ENCODE data around the gene FHL2. TPM values are rescaled to one million over a fixed set of nuclear protein-coding genes. Genes with fewer than 3 reads are reported as not detected.
A peak's percentile ranks its signal among the peaks of the same experiment; 100 is the strongest.

The FHL2 gene
- polyA plus RNA-seq, 1 donor (not counting 4 experiments of a cell fraction or from before 2014, with no cell fraction given): 132 TPM

DNA sequence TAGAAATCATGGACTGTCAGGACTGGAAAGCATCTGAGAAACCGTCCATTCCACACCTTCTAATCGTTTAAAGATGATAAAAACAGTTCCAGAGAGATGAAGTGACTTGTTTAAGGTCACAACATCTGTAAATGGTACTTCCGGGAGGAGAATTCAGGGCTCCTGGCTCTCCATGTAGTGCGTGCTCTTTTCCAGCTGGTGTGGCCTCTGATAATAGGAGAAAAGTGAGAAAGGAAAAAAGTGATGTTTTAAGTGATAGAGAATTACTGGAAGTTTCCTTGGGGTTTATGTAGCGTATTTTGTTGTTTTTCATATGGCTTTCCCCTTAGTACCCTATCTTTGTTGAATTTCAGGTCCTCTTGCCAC, 60.8 kb downstream of the FHL2 start:
- Histone ChIP-seq H4K20me1 (ENCODE audit: control insufficient read depth, extremely low read depth, insufficient read depth, low read length) (no peaks in the 10 kb centered on the region), H2AFZ (ENCODE audit: control insufficient read depth, low read length) (peak overlapping the region; percentile 99), H3K79me2 (ENCODE audit: control insufficient read depth, insufficient read depth, low read length) (peaks cover 50% of the 10 kb centered on the region), H3K27ac (ENCODE audit: control insufficient read depth, insufficient read depth, low read length) (peak overlapping the region; percentile 99), H3K4me1 (ENCODE audit: control insufficient read depth, extremely low read depth, insufficient read depth, low read length) (peaks cover 16% of the 10 kb centered on the region), H3K27me3 (ENCODE audit: control insufficient read depth, extremely low read depth, insufficient read depth, low read length) (no peaks in the 10 kb centered on the region), H3K9me1 (ENCODE audit: control insufficient read depth, extremely low read depth, insufficient read depth, low read length) (no peaks in the 10 kb centered on the region), H3K36me3 (ENCODE audit: control insufficient read depth in 2 of 2, extremely low read depth in 1 of 2, insufficient read depth in 2 of 2, low read length in 2 of 2) (peaks cover 11 to 14% of the 10 kb centered on the region in 2 experiments), H3K9ac (ENCODE audit: control insufficient read depth, extremely low read depth, insufficient read depth, low read length) (peak overlapping the region; percentile 99), H3K4me3 (ENCODE audit: control insufficient read depth in 2 of 3, extremely low read depth in 1 of 3, insufficient read depth in 2 of 3, low read depth in 1 of 3, low read length in 3 of 3) (peak overlapping the region; percentile 77 to 100 (median 99)), H3K9me3 (ENCODE audit: control insufficient read depth, low read depth, low read length) (no peaks in the 10 kb centered on the region), H3K4me2 (ENCODE audit: control insufficient read depth, extremely low read depth, insufficient read depth, low read depth, low read length) (peak overlapping the region; percentile 73)
- TF ChIP-seq, protein P1, sequence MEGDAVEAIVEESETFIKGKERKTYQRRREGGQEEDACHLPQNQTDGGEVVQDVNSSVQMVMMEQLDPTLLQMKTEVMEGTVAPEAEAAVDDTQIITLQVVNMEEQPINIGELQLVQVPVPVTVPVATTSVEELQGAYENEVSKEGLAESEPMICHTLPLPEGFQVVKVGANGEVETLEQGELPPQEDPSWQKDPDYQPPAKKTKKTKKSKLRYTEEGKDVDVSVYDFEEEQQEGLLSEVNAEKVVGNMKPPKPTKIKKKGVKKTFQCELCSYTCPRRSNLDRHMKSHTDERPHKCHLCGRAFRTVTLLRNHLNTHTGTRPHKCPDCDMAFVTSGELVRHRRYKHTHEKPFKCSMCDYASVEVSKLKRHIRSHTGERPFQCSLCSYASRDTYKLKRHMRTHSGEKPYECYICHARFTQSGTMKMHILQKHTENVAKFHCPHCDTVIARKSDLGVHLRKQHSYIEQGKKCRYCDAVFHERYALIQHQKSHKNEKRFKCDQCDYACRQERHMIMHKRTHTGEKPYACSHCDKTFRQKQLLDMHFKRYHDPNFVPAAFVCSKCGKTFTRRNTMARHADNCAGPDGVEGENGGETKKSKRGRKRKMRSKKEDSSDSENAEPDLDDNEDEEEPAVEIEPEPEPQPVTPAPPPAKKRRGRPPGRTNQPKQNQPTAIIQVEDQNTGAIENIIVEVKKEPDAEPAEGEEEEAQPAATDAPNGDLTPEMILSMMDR (optimal IDR thresholded peaks at IDR 0.05 in 1 of 3, IDR thresholded peaks at IDR 0.05 in 1 of 3, conservative IDR thresholded peaks at IDR 0.05 in 1 of 3; ENCODE audit: extremely low read depth in 1 of 3, insufficient read depth in 2 of 3, low read length in 3 of 3): no peak
- no peak for TF ChIP-seq EZH2 (IDR thresholded peaks at IDR 0.05; ENCODE audit: low read length)
- DNase-seq (ENCODE audit: low read depth, low spot score) (no peak), FAIRE-seq (no peak)
- dilution Hi-C loops (cut with MboI; ENCODE audit: extremely low pct_ligation_motif_present, low sequenced_read_pairs): no loop called here

DNA sequence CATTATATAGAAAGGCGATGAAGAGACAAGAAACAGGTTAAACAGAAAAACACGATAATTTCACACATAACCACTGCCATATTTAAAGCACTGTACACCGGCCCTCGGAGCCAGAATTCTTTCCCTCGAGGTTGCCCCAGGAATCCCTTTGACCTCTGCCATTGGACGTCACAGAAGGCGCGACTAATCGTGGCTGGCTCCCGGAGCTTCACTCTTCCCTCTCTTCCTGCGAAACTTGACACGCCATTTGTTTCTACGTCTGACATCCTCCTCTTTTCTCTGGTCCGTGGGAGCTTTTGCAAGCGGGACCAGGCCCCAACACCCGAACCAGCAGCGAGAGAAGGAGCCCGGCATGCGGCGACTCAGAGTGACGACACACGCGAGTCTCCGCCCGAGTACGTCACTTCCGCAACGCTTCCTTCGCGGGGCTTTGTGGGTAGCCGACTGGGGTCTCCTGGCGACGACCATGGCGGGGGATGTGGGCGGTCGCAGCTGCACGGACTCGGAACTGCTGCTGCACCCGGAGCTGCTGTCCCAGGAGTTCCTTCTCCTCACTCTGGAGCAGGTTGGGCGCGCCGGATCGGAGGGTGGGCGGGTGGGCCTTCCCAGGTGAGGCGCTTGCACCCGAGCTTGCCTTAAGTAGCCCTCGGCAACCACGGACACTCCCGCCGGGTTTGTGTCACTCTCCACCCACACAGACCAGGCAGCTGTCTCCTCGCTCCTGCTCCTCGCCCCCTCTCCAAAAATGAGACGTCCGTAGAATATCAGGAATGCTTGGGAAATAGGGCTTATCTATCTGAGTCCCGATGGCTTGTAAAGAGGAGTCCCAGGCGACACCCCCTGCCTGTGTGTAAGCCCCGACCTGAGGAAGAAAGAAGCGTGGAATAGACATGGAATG, 61.5 kb downstream of the FHL2 start, which contains the start of gene C2orf49:
Gene C2orf49, plus strand, starts transcription at position 419 of the 898 bp plus-strand sequence. Its CDS starts 48 bp downstream, at position 467.
- H3K79me2 ChIP-seq (ENCODE audit: control insufficient read depth, insufficient read depth, low read length): peaks cover 50% of the 10 kb centered on the region
- dilution Hi-C loops (cut with MboI; ENCODE audit: extremely low pct_ligation_motif_present, low sequenced_read_pairs): no loop called here

More for the DNA sequence above, 61.5 kb downstream of the FHL2 start, which contains the start of gene C2orf49:
- FAIRE-seq (peak; percentile 65), DNase-seq (ENCODE audit: low read depth, low spot score) (no peak)
- Histone ChIP-seq H3K4me3 (ENCODE audit: control insufficient read depth in 2 of 3, extremely low read depth in 1 of 3, insufficient read depth in 2 of 3, low read depth in 1 of 3, low read length in 3 of 3) (peak within 1 kb of the TSS; percentile 77 to 100 (median 99)), H3K27me3 (ENCODE audit: control insufficient read depth, extremely low read depth, insufficient read depth, low read length) (no peaks in the 10 kb centered on the region), H3K27ac (ENCODE audit: control insufficient read depth, insufficient read depth, low read length) (peak within 1 kb of the TSS; percentile 99), H3K9me3 (ENCODE audit: control insufficient read depth, low read depth, low read length) (no peaks in the 10 kb centered on the region), H3K4me1 (ENCODE audit: control insufficient read depth, extremely low read depth, insufficient read depth, low read length) (peaks cover 16% of the 10 kb centered on the region), H3K9ac (ENCODE audit: control insufficient read depth, extremely low read depth, insufficient read depth, low read length) (peak within 1 kb of the TSS; percentile 99), H3K36me3 (ENCODE audit: control insufficient read depth in 2 of 2, extremely low read depth in 1 of 2, insufficient read depth in 2 of 2, low read length in 2 of 2) (peaks cover 9 to 14% of the 10 kb centered on the region in 2 experiments), H2AFZ (ENCODE audit: control insufficient read depth, low read length) (peak within 1 kb of the TSS; percentile 99), H4K20me1 (ENCODE audit: control insufficient read depth, extremely low read depth, insufficient read depth, low read length) (no peaks in the 10 kb centered on the region), H3K4me2 (ENCODE audit: control insufficient read depth, extremely low read depth, insufficient read depth, low read depth, low read length) (peak within 1 kb of the TSS; percentile 90), H3K9me1 (ENCODE audit: control insufficient read depth, extremely low read depth, insufficient read depth, low read length) (no peaks in the 10 kb centered on the region)
- TF ChIP-seq EZH2 (IDR thresholded peaks at IDR 0.05; ENCODE audit: low read length): no peak
- TF ChIP-seq, protein P1 (optimal IDR thresholded peaks at IDR 0.05 in 1 of 3, IDR thresholded peaks at IDR 0.05 in 1 of 3, conservative IDR thresholded peaks at IDR 0.05 in 1 of 3; ENCODE audit: extremely low read depth in 1 of 3, insufficient read depth in 2 of 3, low read length in 3 of 3): no peak
